ENCODE measurements around the gene LDB2.

GRCh38 chr4:16667464-16667863 is 231.0 kb downstream of the LDB2 start:
- TF ChIP-seq CTCF (IDR thresholded peaks at IDR 0.05): no peak
- TF ChIP-seq ZFX (IDR thresholded peaks at IDR 0.05; ENCODE audit: borderline replicate concordance): no peak
